ENCODE data around the gene UCHL5.
"Not testable (repeated sequence)": the region's sequence is repeated elsewhere in the genome, so short reads cannot be mapped to it uniquely, and the experiment has no call there.

Gene UCHL5

GRCh38 chr1:193062698-193063463 lies 3.7 kb upstream of the UCHL5 start:
- DNase-seq, result no peak

GRCh38 chr1:193060938-193061337 lies 1.8 kb upstream of the UCHL5 start:
- no peak for DNase-seq

GRCh38 chr1:193060406-193060805 lies 1.2 kb upstream of the UCHL5 start:
- DNase-seq, result no peak

- DNase-seq, result no peak
These were observed 899 bp upstream of the UCHL5 start for GRCh38 chr1:193060115-193060403.

- DNase-seq, result peak; percentile 68
These were observed 455 bp downstream of the UCHL5 start for GRCh38 chr1:193058529-193059281.

GRCh38 chr1:193054169-193054675 lies 4.9 kb downstream of the UCHL5 start:
- DNase-seq, result no peak

GRCh38 chr1:193048913-193049312 lies 10.2 kb downstream of the UCHL5 start:
- not testable (repeated sequence) for DNase-seq

GRCh38 chr1:193042766-193043691 lies 16.1 kb downstream of the UCHL5 start:
- no peak for DNase-seq

GRCh38 chr1:193040011-193040410 lies 19.1 kb downstream of the UCHL5 start:
- DNase-seq, result no peak

- no peak for DNase-seq
These were observed 22.7 kb downstream of the UCHL5 start for GRCh38 chr1:193036337-193037047.

GRCh38 chr1:193033610-193034009 lies 25.6 kb downstream of the UCHL5 start:
- no peak for DNase-seq

GRCh38 chr1:193032643-193033427 lies 26.3 kb downstream of the UCHL5 start:
- DNase-seq, result not testable (repeated sequence)

- DNase-seq, result no peak
These were observed 27.7 kb downstream of the UCHL5 start for GRCh38 chr1:193031431-193031830.

GRCh38 chr1:193030280-193030679 lies 28.9 kb downstream of the UCHL5 start:
- DNase-seq, result no peak

GRCh38 chr1:193025218-193025617 lies 33.9 kb downstream of the UCHL5 start:
- no peak for DNase-seq

- DNase-seq, result no peak
These were observed 39.6 kb downstream of the UCHL5 start for GRCh38 chr1:193019442-193020026.

- DNase-seq, result no peak
These were observed 42.4 kb downstream of the UCHL5 start for GRCh38 chr1:193016788-193017187.

- no peak for DNase-seq
These were observed 44.8 kb downstream of the UCHL5 start for GRCh38 chr1:193014400-193014799.

- no peak for DNase-seq
These were observed 45.5 kb downstream of the UCHL5 start for GRCh38 chr1:193013707-193014106.

- DNase-seq, result no peak
These were observed 46.2 kb downstream of the UCHL5 start for GRCh38 chr1:193013005-193013404.

GRCh38 chr1:193011406-193011805 lies 47.8 kb downstream of the UCHL5 start:
- no peak for DNase-seq

Measured in activated CD4-positive, CD25-positive, alpha-beta regulatory T cell treated with anti-CD3 and anti-CD28 coated beads, Interleukin-2, amount 50 U/mL, for 72 hours (primary cell).